ENCODE results near the gene IGF1R. TPM values are rescaled to one million over a fixed set of nuclear protein-coding genes. Genes with fewer than 3 reads are reported as not detected.

The IGF1R gene
- total and polyA plus RNA-seq, 2 donors, result 11.5 to 33.3 TPM

DNA sequence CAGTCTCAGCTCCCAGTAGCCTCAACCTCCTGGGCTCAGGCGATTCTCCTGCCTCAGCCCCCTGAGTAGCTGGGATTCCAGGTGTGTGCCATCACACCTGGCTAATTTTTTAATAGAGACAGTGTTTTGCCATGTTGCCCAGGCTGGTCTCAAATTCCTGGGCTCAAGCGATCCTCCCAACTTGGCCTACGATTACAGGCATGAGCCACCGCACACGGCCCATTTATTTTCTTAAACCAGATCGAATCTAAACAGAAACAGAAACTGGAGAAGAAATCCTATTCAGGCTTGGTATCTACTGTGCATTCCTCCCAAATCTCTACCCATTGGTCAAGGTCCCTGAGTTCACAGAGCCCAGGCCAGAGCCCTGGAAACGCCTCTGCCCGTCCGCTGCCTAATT, 285.1 kb downstream of the IGF1R start:
- Histone ChIP-seq H3K27ac (ENCODE audit: low read depth) (no peak overlapping the region), H3K4me1 (ENCODE audit: insufficient read depth) (no peaks in the 10 kb centered on the region), H3K36me3 (ENCODE audit: insufficient read depth) (peaks cover 3% of the 10 kb centered on the region), H3K4me3 (ENCODE audit: low read depth, low read length) (no peak overlapping the region)
- no peak for DNase-seq (ENCODE audit: extremely low spot score)
- WGBS, result 96% methylated on average over 9 of the region's 9 CpGs

DNA sequence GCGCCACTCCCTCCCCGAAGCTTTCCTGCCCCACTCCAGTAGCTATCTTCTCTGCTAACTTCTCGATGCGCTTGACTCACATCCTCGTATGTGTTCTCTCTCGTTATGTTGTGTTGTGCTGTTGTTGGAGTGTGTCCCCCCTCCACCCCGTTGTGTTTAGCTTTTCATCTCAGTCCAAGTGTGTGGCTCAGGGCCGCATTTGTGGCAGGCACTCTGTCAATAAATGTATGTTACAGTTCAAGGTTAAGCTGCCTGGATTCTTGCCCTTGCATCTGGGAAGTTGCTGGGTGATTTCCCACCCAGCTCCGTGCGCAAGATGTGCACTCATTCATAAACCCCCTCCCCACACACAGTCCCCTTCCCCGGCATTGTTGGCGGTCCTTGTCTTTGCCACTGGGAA, 287.4 kb downstream of the IGF1R start:
- Histone ChIP-seq H3K27ac (ENCODE audit: low read depth) (no peak overlapping the region), H3K36me3 (ENCODE audit: insufficient read depth) (peaks cover 6% of the 10 kb centered on the region), H3K4me3 (ENCODE audit: low read depth, low read length) (no peak overlapping the region), H3K4me1 (ENCODE audit: insufficient read depth) (no peaks in the 10 kb centered on the region)
- 67% methylated on average over 12 of the region's 12 CpGs for WGBS
- DNase-seq (ENCODE audit: extremely low spot score), result no peak

DNA sequence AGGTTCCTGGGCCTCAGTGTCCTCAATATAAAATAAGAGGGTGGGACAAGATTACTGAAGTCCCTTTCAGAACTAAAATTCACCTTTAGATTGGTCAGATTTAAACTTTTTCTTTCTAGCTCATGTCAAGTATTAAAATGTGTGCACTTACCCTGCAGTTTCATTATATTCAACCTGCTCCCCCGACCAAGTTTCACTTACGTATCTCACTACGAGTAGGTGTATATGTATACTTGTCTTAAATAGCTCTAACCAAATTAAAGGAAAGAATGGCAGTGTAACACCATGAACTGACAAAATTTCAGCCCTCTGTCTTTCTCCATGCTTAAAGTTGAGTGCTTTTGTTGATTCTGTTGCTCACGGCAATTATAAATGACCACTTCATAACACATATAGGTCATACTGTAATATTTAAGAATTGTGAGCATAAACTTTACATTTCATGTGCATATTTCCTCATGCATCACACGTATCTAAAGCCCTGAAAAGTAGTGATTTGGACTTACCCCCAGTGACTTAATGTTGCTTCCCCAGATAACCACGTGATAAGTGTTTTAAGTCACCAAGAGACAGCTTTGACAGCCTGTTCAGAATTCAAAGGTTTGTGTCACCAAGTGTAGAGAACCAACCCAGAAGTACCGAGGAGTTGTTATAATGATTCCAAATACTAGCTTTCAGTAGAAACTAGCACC, 289.2 kb downstream of the IGF1R start:
- DNase-seq (ENCODE audit: extremely low spot score), result no peak
- no peaks in the 10 kb centered on the region for H3K4me1 ChIP-seq (ENCODE audit: insufficient read depth)
- H3K27ac ChIP-seq (ENCODE audit: low read depth), result no peak overlapping the region
- H3K36me3 ChIP-seq (ENCODE audit: insufficient read depth), result peaks cover 3% of the 10 kb centered on the region
- H3K4me3 ChIP-seq (ENCODE audit: low read depth, low read length), result no peak overlapping the region
- 92% methylated on average over 7 of the region's 7 CpGs for WGBS

DNA sequence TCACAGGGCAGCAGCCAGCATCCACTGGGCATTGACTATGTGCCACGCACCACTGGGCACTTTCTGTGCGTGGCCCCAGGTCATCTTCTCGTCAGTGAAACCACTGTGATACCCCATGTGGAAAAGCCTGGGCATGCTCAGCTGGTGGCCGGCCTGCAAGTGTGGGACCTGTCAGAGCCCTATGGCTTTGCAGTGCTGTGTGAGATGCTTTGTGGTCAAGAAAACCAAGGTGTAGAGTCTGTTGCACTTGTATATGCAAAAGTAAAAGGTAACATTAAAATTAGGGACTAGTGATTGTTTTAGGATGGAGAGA, 289.7 kb downstream of the IGF1R start:
- no peak for DNase-seq (ENCODE audit: extremely low spot score)
- H3K4me3 ChIP-seq (ENCODE audit: low read depth, low read length), result no peak overlapping the region
- H3K36me3 ChIP-seq (ENCODE audit: insufficient read depth), result peaks cover 3% of the 10 kb centered on the region
- no peak overlapping the region for H3K27ac ChIP-seq (ENCODE audit: low read depth)
- WGBS, result 90% methylated on average over 4 of the region's 4 CpGs
- no peaks in the 10 kb centered on the region for H3K4me1 ChIP-seq (ENCODE audit: insufficient read depth)

DNA sequence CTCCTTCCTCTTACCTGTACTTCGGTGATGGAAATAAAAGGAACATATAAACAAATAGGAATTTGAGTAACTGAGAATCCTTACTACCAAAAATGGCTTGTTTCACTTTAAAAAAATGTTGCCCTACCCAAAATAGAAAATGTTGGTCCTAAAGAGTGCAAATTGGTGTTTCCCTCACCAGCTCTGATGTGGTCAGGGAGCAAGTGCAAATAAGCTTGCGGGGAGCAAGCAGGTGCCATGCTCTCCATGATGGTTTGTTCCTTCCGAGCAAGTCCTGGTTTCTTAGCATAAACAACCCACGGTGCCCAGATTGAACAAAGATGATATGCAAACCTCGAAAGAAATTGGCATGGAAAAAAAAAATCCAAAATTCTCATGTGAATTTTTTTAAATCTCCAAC, 290.5 kb downstream of the IGF1R start:
- no peak overlapping the region for H3K27ac ChIP-seq (ENCODE audit: low read depth)
- H3K4me1 ChIP-seq (ENCODE audit: insufficient read depth), result no peaks in the 10 kb centered on the region
- no peak for DNase-seq (ENCODE audit: extremely low spot score)
- H3K36me3 ChIP-seq (ENCODE audit: insufficient read depth), result peaks cover 3% of the 10 kb centered on the region
- H3K4me3 ChIP-seq (ENCODE audit: low read depth, low read length), result no peak overlapping the region
- WGBS, result 91% methylated on average over 5 of the region's 5 CpGs

DNA sequence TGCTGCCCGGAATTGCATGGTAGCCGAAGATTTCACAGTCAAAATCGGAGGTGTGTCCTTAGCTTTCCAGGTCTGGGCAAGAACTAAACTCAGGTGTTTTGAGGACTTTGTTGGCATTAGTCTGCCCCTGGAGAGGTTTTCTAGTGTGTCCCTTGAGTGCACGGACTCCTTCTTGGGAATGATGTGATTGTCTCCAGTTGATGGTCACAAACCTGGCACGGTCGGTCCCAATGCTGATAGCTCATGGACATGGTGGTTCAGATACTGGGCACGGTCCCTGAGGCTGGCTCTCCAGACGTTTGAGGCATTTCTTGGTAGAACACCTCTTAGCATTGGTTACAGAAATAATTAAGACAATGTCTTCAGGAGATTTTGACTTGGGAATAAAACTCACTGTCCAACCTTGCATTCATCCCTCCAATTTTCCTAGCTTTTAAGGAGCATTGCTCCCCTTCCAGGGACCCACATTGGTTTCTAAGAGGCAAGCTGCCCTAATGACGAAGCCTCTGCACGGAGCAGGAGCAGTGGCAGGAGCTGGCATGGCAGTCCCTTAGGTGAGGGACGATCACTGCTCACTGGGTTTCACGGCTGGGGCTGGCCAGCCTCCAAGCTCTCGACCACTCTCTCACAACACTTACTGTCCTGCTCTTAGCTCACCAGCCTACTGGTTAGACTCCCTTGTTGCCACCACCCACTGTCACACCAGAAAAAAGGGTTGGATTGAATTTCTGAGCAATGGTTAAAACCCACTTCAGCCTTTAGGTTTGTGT, 291.2 kb downstream of the IGF1R start:
- H3K27ac ChIP-seq (ENCODE audit: low read depth), result no peak overlapping the region
- no peak for DNase-seq (ENCODE audit: extremely low spot score)
- peaks cover 3% of the 10 kb centered on the region for H3K36me3 ChIP-seq (ENCODE audit: insufficient read depth)
- H3K4me1 ChIP-seq (ENCODE audit: insufficient read depth), result no peaks in the 10 kb centered on the region
- no peak overlapping the region for H3K4me3 ChIP-seq (ENCODE audit: low read depth, low read length)
- WGBS, result 87% methylated on average over 13 of the region's 13 CpGs

DNA sequence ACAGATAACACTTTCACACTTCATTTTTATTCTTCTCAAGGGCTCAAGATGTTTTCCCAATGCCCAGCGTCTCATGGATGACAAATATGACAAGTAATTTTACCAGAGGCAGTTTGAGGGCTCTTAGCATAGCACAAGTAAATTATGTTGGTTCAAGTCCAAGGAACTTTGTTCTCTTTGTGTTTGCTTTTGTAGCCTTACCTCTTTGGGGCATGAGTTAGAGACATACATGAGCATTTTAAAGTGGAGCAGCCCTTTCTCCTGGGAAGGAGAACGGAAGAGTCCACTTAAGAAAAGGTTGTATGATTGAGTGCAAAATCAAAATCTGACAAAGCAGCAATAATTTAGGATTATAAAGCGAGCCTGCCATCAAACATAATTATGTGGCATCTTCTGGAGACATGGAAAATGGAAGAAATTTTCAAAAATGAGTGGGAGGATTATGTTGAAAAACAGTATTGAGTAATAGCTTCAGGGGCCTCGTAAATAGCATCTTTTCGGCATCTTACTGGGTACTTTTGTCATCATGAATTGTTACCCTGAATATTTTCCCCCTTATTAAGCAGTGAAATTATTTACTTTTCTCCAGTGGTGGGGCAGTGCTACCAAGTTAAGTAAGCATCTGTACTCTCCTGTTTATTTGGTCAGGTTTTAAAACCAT, 293.4 kb downstream of the IGF1R start:
- no peak overlapping the region for H3K4me3 ChIP-seq (ENCODE audit: low read depth, low read length)
- H3K27ac ChIP-seq (ENCODE audit: low read depth), result no peak overlapping the region
- no peak for DNase-seq (ENCODE audit: extremely low spot score)
- WGBS, result 90% methylated on average over 5 of the region's 5 CpGs
- H3K36me3 ChIP-seq (ENCODE audit: insufficient read depth), result peaks cover 3% of the 10 kb centered on the region
- H3K4me1 ChIP-seq (ENCODE audit: insufficient read depth), result no peaks in the 10 kb centered on the region

DNA sequence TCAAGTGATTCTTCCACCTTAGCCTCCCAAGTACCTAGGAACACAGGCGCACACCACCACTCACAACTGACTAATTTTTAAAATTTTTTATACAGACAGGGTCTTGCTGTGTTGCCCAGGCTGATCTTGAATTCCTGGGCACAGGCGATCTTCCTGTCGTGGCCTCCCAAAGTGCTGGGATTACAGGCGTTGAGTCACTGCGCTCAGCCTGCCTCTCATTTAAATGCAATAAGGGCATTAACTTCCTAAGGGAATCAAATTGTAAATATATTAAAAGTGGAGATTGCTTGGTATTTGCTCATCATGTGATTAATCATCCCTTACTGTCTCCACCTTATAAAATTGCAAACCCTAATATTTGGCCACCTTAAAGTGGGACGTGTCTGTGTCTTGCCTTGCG, 294.1 kb downstream of the IGF1R start:
- 91% methylated on average over 7 of the region's 7 CpGs for WGBS
- DNase-seq (ENCODE audit: extremely low spot score), result no peak
- no peaks in the 10 kb centered on the region for H3K4me1 ChIP-seq (ENCODE audit: insufficient read depth)
- peaks cover 3% of the 10 kb centered on the region for H3K36me3 ChIP-seq (ENCODE audit: insufficient read depth)
- no peak overlapping the region for H3K27ac ChIP-seq (ENCODE audit: low read depth)
- no peak overlapping the region for H3K4me3 ChIP-seq (ENCODE audit: low read depth, low read length)

DNA sequence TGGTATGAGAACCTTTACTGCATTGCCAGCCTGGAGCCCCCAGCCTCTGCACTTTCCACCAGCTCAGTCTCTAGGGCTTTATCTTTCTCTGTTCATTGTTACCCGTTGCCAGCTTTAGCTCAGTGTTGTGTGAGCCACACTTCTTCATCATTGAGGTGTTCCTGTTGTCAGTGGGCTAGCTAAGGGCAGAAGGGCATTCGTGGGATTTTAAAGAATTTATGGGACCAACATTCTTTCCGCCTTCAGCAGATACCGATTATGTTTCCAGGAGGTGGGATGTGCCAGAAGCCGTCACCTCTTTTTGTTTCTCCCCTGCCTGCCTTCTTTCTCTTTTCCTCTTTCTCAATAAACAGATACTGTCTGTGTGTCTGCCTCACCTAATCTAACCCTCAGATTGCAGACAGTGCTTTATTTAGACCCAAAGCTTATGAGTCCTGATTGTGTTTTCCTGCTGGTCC, 294.7 kb downstream of the IGF1R start:
- Histone ChIP-seq H3K36me3 (ENCODE audit: insufficient read depth) (peaks cover 3% of the 10 kb centered on the region), H3K4me3 (ENCODE audit: low read depth, low read length) (no peak overlapping the region), H3K27ac (ENCODE audit: low read depth) (no peak overlapping the region), H3K4me1 (ENCODE audit: insufficient read depth) (no peaks in the 10 kb centered on the region)
- DNase-seq (ENCODE audit: extremely low spot score), result no peak
- 42% methylated on average over 5 of the region's 5 CpGs for WGBS

DNA sequence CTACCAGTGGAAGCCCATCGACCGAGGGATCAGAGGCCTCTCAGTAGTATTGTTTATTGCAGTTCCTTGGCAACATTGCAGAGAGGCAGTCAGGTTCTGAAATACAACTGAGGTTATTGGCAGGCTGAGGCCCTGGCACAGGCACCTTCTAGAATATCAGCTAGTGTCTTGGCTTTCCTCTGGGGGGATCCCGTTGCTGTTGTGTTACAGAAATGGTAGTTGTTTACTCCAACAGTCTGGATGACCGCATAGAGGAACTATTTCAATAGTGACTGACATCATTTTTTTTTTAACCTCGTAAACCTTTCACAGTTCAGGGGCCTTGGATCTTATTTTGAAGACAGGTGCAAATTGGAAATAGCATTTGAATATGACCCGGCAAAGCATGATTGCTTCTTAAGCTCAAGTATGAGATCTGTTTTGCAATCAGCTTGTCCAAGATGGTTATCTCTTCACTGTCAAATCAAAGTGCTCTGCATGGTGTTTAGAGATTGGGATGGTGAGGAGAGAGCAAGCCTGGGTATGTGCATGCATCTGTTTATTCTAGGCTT, 295.3 kb downstream of the IGF1R start:
- Histone ChIP-seq H3K27ac (ENCODE audit: low read depth) (no peak overlapping the region), H3K4me1 (ENCODE audit: insufficient read depth) (no peaks in the 10 kb centered on the region), H3K4me3 (ENCODE audit: low read depth, low read length) (no peak overlapping the region), H3K36me3 (ENCODE audit: insufficient read depth) (peaks cover 3% of the 10 kb centered on the region)
- no peak for DNase-seq (ENCODE audit: extremely low spot score)
- WGBS, result 22% methylated on average over 6 of the region's 6 CpGs

DNA sequence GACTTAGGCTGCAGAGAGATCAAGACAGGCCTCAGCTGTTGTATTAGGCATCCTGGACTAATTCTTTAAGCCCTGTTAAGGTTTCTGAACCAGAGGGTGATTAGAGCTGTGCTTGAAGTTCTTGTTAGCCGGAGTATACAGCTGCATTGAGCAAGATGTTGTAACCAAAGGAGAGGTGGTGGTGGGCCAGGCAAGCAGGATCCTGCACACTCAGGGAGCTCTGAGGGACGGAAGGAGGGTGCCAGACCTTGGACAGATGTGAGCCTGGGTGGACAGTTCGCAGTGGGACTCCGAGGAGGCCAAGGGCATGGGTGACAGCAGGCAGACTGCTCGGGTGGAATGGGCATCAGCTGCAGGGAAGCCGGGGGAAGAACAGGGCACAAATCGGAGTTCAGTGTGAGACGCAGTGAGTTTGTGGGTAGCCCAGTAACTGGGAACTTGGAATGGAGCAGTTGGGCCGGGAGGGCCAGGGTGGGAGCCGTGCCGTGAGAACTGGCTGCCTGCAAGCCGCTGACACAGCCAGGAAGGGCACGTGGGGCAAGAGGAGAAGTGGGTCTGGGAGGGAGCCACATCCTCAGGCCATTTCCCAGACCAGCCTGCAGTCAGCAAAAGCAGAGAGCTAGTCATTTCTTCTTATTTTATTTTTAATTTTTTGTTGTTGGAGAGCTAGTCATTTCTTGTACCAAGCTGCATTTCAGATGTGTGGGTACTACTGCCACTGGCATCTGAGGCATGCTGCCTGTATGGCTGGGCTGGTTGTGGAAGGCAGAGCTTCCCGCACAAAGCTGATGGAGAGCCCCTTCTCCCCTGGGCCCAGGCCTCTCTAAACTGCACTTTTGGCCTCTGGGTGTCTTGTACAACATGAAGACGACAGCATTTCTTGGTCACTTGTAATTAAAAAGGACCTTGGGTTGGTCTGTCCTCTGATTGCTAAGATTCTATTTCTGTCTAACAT, 298.2 kb downstream of the IGF1R start:
- DNase-seq (ENCODE audit: extremely low spot score), result no peak
- Histone ChIP-seq H3K4me3 (ENCODE audit: low read depth, low read length) (no peak overlapping the region), H3K27ac (ENCODE audit: low read depth) (no peak overlapping the region), H3K36me3 (ENCODE audit: insufficient read depth) (no peaks in the 10 kb centered on the region), H3K4me1 (ENCODE audit: insufficient read depth) (no peaks in the 10 kb centered on the region)
- 76% methylated on average over 15 of the region's 15 CpGs for WGBS

DNA sequence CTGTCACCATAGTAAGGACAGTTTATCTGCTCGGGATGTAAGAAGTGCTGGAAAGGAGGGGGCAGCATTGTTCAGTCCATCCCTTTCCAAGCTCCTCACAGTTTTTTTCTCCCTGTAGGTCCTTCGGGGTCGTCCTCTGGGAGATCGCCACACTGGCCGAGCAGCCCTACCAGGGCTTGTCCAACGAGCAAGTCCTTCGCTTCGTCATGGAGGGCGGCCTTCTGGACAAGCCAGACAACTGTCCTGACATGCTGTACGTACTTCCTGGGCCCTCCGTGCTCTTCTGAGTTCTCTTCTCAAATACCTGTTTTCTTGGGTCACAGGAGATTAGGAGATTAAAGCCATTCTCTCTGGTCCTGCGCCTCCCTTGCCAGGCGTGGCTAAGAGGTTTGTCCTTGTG, 300.1 kb downstream of the IGF1R start:
- no peaks in the 10 kb centered on the region for H3K4me1 ChIP-seq (ENCODE audit: insufficient read depth)
- no peak for DNase-seq (ENCODE audit: extremely low spot score)
- H3K4me3 ChIP-seq (ENCODE audit: low read depth, low read length), result no peak overlapping the region
- no peaks in the 10 kb centered on the region for H3K36me3 ChIP-seq (ENCODE audit: insufficient read depth)
- WGBS, result 90% methylated on average over 13 of the region's 13 CpGs
- no peak overlapping the region for H3K27ac ChIP-seq (ENCODE audit: low read depth)

DNA sequence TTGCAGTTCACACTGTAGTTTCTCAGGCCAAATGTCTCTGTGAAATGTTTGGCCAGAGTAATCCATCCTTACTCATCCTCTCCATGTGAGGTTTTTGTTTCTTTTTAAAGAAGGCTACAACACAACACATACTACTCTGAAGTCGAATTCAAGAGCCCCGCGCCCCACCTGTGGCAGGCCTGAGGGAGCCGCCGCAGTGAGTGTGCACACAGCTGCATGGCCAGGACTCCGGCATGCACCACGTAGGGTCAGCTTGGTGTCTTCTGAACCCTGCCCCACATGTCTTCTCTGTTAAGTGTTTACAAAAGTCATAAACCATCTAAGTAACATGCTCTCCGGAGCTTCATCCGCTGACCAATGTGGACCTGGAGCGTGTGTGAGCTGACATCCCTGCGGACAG, 300.6 kb downstream of the IGF1R start:
- 93% methylated on average over 11 of the region's 11 CpGs for WGBS
- no peaks in the 10 kb centered on the region for H3K4me1 ChIP-seq (ENCODE audit: insufficient read depth)

More for the DNA sequence above, 300.6 kb downstream of the IGF1R start:
- Histone ChIP-seq H3K4me3 (ENCODE audit: low read depth, low read length) (no peak overlapping the region), H3K36me3 (ENCODE audit: insufficient read depth) (no peaks in the 10 kb centered on the region), H3K27ac (ENCODE audit: low read depth) (no peak overlapping the region)
- no peak for DNase-seq (ENCODE audit: extremely low spot score)
